Activated T-cell treated with anti-CD3 and anti-CD28 coated beads for 4 hours (primary cell): ENCODE measurements around the gene FRMPD3.

Experiments used
- DNase-seq: peaks from one replicate; pipeline ENCODE4 v3.0.0-alpha.2; 2020

The FRMPD3 gene

DNA sequence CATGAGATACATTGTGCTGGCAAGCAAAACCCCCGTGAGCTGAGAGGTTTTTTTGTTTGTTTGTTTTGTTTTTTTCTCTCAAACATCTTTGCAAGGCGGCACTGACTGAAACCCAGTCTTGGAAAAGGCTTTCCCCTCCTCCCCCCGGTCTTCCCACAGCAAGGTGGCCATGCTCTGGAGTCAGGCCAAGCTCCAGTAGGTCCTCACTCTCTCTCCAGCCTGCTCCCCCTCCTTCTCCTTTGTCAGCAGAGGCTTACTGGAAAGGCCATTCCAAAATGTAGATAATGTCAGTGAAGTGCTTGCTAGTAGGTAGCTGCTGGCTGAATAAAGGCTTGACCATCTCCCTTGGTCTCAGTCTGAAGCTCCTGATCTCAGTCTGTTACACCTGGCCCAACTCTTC, 32.6 kb downstream of the FRMPD3 start:
- DNase-seq = no peak

DNA sequence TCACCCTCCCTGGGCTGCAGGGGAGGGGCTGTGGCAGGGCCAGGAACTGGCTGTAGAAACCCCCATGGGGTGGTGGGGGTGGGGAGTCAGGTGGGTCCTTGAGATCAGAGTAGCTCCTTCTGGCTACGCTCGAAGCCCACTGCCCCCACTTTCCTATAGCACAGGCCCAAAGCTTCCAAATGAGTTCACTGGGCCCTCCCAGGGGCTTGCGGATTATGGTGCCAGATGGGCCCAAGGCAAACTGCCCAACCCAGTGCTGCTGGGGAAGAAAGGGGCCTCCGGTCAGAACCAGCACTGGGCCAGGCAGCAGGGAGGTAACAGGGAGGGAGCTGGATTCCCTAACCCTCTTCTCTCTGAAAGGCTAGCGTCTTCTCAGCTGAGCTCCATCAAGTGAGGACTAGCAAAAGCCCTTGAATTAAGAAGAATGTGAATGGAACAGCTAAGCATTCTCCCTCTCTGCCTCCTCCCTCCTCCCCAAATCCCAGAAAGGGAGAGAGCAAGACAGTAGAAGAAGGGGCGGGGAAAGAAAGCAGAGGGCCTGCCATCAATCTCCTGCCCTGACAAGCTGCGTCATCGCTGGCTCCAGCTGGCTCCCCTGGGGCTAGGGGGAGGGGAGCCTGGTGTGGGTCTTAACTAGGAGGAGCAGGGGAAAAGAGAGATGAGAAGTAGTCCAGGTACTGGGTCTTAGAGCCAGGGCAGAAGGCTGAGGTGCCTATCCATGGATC, 34.7 kb downstream of the FRMPD3 start:
- no peak for DNase-seq

DNA sequence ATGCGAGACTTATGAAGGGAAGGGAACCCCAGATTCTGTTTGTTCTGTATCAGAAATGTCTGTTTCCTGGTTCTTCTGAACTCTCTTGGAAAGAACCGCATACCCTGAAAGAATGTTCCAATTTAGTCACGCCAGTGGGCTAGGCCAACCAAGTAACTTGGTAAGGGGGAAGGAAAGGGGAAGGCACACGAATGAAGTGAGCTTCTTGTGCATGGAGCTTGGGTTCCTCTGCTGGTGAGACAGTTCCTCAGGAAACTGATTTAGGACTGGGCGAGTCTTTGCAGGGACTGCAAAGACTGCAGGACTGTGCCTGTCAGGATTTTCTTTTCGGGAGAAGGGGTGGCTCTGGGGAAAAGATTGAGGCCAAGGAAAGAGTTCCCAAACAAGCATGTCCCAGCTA, 35.6 kb downstream of the FRMPD3 start:
- no peak for DNase-seq

DNA sequence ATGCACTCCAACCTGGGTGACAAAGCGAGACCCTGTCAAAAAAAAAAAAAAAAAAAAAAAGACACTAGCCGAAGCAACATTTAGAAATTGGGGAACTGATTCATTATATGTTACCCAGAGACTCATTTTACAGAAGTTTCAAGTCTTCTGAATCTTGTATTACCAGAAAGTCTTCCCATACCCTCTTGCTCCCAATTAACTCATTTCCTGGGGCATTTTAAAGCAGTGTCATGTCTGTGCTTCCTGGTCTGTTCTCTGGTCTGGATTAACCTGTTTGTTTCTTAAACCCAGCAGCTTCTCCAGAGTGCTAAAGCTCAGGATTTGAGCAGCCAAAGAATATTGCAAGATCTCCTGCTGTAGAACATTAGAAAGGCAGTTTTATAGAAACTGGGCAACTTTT, 43.7 kb downstream of the FRMPD3 start:
- DNase-seq = no peak

DNA sequence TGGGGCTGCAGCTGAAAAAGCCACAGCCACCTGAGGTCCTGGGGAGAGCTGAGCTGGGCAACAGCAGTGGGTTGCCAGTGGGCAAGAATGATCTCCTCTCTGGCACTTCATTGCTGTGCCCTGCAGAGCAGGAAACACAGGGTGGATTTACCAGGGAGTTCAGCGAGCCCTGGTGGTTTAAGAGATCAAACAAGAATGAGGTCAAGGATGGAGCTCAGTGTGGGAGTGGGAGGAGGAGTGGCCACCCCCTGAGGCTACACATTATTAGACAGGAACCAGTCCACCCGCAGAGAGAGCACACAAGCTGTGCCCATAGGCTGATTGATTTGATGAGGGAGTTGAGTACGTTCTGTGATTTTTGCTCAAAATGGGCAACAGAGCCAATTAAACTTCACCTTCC, 47.3 kb downstream of the FRMPD3 start:
- DNase-seq = no peak
